Loucy (cell line): Measurements from ENCODE around the gene DSCAML1.

Experiments used
- EZH2phosphoT487 ChIP-seq: fragments of 200-600 bp; IDR thresholded peaks from 2 replicates; pipeline ENCODE4 v1.6.1; 2018; ENCODE audit warnings: antibody characterized with exemption, mild to moderate bottlenecking, moderate library complexity, borderline replicate concordance
- TF ChIP-seq, protein P1 (sequence below): fragments of 200-600 bp; sonication (generic); conservative IDR thresholded peaks from 2 replicates; pipeline ENCODE4 v1.5.1; 2014; ENCODE audit warnings: mild to moderate bottlenecking, antibody characterized with exemption, low read length

- TF ChIP-seq, protein P1, sequence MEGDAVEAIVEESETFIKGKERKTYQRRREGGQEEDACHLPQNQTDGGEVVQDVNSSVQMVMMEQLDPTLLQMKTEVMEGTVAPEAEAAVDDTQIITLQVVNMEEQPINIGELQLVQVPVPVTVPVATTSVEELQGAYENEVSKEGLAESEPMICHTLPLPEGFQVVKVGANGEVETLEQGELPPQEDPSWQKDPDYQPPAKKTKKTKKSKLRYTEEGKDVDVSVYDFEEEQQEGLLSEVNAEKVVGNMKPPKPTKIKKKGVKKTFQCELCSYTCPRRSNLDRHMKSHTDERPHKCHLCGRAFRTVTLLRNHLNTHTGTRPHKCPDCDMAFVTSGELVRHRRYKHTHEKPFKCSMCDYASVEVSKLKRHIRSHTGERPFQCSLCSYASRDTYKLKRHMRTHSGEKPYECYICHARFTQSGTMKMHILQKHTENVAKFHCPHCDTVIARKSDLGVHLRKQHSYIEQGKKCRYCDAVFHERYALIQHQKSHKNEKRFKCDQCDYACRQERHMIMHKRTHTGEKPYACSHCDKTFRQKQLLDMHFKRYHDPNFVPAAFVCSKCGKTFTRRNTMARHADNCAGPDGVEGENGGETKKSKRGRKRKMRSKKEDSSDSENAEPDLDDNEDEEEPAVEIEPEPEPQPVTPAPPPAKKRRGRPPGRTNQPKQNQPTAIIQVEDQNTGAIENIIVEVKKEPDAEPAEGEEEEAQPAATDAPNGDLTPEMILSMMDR, result no peak
- TF ChIP-seq EZH2phosphoT487, result no peak
These were observed 42.4 kb upstream of the DSCAML1 start for GRCh38 chr11:117839380-117839881.
